Fibroblast of lung (primary cell): ENCODE results near the gene CD1D. TPM values are rescaled to one million over a fixed set of nuclear protein-coding genes. Genes with fewer than 3 reads are reported as not detected.
A peak's percentile ranks its signal among the peaks of the same experiment; 100 is the strongest.

ENCODE experiments used
- DNase-seq, 2 donors: peaks; one replicate each; pipeline versions ENCODE4 v3.0.0 to v3.0.0-alpha.2; 2010; ENCODE audit warnings: low read depth in 2 of 2
- H2AFZ ChIP-seq: 2 replicates; pipeline ENCODE4 v1.5.1; 2012; ENCODE audit warnings: low read length, control low read depth, inconsistent platforms
- H3K27ac ChIP-seq: 2 replicates; pipeline ENCODE4 v1.5.1; 2011; ENCODE audit warnings: low read length, control low read depth; ENCODE audit not compliant: insufficient read depth
- H3K27me3 ChIP-seq: 2 replicates; pipeline ENCODE4 v1.5.1; 2011; ENCODE audit warnings: mild to moderate bottlenecking, low read length; ENCODE audit not compliant: control insufficient read depth, insufficient read depth
- H3K36me3 ChIP-seq: 2 replicates; pipeline ENCODE4 v1.5.1; 2011; ENCODE audit warnings: low read length; ENCODE audit not compliant: control insufficient read depth, insufficient read depth
- H3K4me1 ChIP-seq: 2 replicates; pipeline ENCODE4 v1.5.1; 2011; ENCODE audit warnings: low read length; ENCODE audit not compliant: control insufficient read depth, insufficient read depth; ENCODE audit errors: extremely low read depth
- H3K4me2 ChIP-seq: 2 replicates; pipeline ENCODE4 v1.5.1; 2011; ENCODE audit warnings: low read length, control low read depth; ENCODE audit not compliant: insufficient read depth; ENCODE audit errors: extremely low read depth
- H3K4me3 ChIP-seq, 4 experiments: fragments of 200-600 bp in 1 of 4; sonication (generic) in 1 of 4; replicated peaks in 1 of 4; 2 replicates each; pipeline ENCODE4 v1.5.1; 2011 to 2016; ENCODE audit warnings: low read length in 4 of 4, low read depth in 3 of 4, mild to moderate bottlenecking in 3 of 4, control low read depth in 2 of 4, inconsistent platforms in 1 of 4, mixed read lengths in 1 of 4; ENCODE audit not compliant: insufficient read depth in 1 of 4; ENCODE audit errors: control extremely low read depth in 1 of 4
- H3K79me2 ChIP-seq: 2 replicates; pipeline ENCODE4 v1.5.1; 2012; ENCODE audit warnings: mild to moderate bottlenecking, low read length, inconsistent platforms; ENCODE audit not compliant: control insufficient read depth, insufficient read depth
- H3K9ac ChIP-seq: 2 replicates; pipeline ENCODE4 v1.5.1; 2011; ENCODE audit warnings: mild to moderate bottlenecking, low read length, control low read depth; ENCODE audit not compliant: insufficient read depth
- H3K9me3 ChIP-seq: 2 replicates; pipeline ENCODE4 v1.5.1; 2012; ENCODE audit warnings: low read depth, low read length; ENCODE audit not compliant: control insufficient read depth, insufficient read depth
- H4K20me1 ChIP-seq: 2 replicates; pipeline ENCODE4 v1.5.1; 2011; ENCODE audit warnings: low read length; ENCODE audit not compliant: control insufficient read depth, insufficient read depth; ENCODE audit errors: extremely low read depth
- EZH2 ChIP-seq: IDR thresholded peaks from 2 replicates; pipeline ENCODE4 v1.5.1; 2012; ENCODE audit warnings: low read length, control low read depth, mild to moderate bottlenecking; ENCODE audit errors: missing control alignments
- polyA plus RNA-seq, 2 donors: library from polyadenylated mRNA; depleted of rRNA in 1 of 2; stranded (reverse) in 1 of 2; unstranded in 1 of 2; fragments of >200 nt; gene quantifications; 2 replicates each; pipeline ENCODE4 v1.2.1, GENCODE V29; 2011 to 2012; ENCODE audit warnings: missing spikeins in 1 of 2
- total RNA-seq: library from RNA; depleted of rRNA; stranded (reverse); fragments of >200 nt; gene quantifications from 2 replicates; pipeline ENCODE4 v1.2.1, GENCODE V29; 2014
- TF ChIP-seq, protein P1 (sequence below), 2 donors: IDR thresholded peaks in 1 of 2; conservative IDR thresholded peaks in 1 of 2; 1 replicate in 1 of 2; 2 replicates in 1 of 2; pipeline ENCODE4 v1.5.1; 2011 to 2012; ENCODE audit warnings: low read length in 2 of 2, control low read depth in 1 of 2, inconsistent platforms in 1 of 2, low read depth in 1 of 2, mild to moderate bottlenecking in 1 of 2

The CD1D gene
- total and polyA plus RNA-seq, 2 donors (not counting 1 experiment from before 2014, with no cell fraction given): 0.66 TPM; not detected in 1

DNA sequence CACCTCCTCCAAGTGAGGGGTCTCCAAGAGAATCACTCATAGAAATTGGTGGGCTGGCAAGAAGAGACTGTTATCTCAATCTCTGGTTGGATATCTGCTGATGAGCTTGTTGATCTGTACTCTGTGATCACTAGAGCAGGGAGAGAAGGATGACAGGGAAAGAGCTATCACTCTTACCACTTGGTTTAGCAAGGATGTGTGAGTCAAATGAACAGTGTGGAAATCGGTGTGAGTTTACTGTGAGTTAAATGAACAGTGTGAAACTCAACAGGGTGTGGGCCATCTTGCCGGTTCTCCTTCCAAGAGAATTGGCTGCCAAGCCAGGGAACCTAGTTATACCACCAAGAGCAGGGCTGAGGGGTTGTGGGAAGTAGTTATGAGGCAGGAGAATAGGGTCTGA is 33.3 kb upstream of the CD1D start:
- Histone ChIP-seq H3K27me3 (no peaks in the 10 kb centered on the region), H3K4me3 (no peak overlapping the region), H3K79me2 (no peaks in the 10 kb centered on the region), H4K20me1 (no peaks in the 10 kb centered on the region), H3K4me1 (no peaks in the 10 kb centered on the region), H3K9ac (no peak overlapping the region), H3K36me3 (no peaks in the 10 kb centered on the region), H3K27ac (no peak overlapping the region), H3K4me2 (no peak overlapping the region), H2AFZ (no peak overlapping the region), H3K9me3 (no peaks in the 10 kb centered on the region)
- TF ChIP-seq EZH2: no peak
- TF ChIP-seq, protein P1, sequence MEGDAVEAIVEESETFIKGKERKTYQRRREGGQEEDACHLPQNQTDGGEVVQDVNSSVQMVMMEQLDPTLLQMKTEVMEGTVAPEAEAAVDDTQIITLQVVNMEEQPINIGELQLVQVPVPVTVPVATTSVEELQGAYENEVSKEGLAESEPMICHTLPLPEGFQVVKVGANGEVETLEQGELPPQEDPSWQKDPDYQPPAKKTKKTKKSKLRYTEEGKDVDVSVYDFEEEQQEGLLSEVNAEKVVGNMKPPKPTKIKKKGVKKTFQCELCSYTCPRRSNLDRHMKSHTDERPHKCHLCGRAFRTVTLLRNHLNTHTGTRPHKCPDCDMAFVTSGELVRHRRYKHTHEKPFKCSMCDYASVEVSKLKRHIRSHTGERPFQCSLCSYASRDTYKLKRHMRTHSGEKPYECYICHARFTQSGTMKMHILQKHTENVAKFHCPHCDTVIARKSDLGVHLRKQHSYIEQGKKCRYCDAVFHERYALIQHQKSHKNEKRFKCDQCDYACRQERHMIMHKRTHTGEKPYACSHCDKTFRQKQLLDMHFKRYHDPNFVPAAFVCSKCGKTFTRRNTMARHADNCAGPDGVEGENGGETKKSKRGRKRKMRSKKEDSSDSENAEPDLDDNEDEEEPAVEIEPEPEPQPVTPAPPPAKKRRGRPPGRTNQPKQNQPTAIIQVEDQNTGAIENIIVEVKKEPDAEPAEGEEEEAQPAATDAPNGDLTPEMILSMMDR (conservative IDR thresholded peaks at IDR 0.05 in 1 of 2, IDR thresholded peaks at IDR 0.05 in 1 of 2; ENCODE audit: low read depth in 1 of 2, low read length in 2 of 2): no peak
- no peak for DNase-seq

DNA sequence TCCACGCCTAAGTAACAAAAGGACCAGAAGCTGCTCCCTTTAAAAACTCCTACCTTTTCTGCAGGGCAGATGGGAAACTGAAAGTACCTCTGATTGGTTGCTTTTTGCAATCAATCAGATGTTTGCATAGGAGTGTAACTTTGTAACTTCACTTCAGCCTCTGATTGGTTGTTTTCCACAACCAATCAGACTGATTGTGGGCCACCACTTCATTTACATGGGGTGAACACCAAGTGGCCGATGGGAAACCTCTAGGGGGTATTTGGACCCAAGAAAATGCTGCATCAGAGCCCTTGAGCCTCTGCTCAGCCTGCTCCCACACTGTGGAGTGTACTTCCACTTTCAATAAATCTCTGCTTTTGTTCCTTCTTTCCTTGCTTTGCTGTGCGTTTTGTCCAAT is 32.8 kb upstream of the CD1D start:
- Histone ChIP-seq H3K4me1 (no peaks in the 10 kb centered on the region), H3K9ac (no peak overlapping the region), H3K36me3 (no peaks in the 10 kb centered on the region), H3K27me3 (no peaks in the 10 kb centered on the region), H4K20me1 (no peaks in the 10 kb centered on the region), H3K27ac (no peak overlapping the region), H3K4me3 (no peak overlapping the region), H2AFZ (no peak overlapping the region), H3K4me2 (no peak overlapping the region), H3K79me2 (no peaks in the 10 kb centered on the region), H3K9me3 (no peaks in the 10 kb centered on the region)
- no peak for DNase-seq
- no peak for TF ChIP-seq EZH2
- TF ChIP-seq, protein P1 (conservative IDR thresholded peaks at IDR 0.05 in 1 of 2, IDR thresholded peaks at IDR 0.05 in 1 of 2; ENCODE audit: low read depth in 1 of 2, low read length in 2 of 2): no peak

DNA sequence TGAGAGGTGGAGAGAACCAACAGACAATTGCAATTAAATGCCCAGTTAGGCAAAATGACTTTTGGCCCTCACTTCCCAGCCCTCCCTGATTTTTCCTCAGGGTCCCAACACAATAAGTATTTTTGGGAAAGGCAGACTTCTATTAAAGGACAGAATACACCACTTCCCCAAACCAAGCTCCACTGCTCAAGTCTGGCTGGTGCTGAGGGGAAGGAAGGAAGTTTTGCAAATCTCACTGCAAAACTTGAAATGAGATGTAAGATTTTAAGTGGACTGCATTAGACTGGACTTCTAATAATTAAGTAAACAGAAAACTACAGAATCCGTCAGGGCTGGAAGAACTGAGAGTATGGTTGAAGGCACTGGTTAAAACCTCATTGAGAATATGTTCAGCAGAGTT is 32.2 kb upstream of the CD1D start:
- DNase-seq: no peak

More for the DNA sequence above, 32.2 kb upstream of the CD1D start:
- no peak overlapping the region for H3K4me2 ChIP-seq
- H3K27ac ChIP-seq: no peak overlapping the region
- H3K4me3 ChIP-seq: no peak overlapping the region
- H3K9ac ChIP-seq: no peak overlapping the region
- H4K20me1 ChIP-seq: no peaks in the 10 kb centered on the region
- TF ChIP-seq, protein P1 (conservative IDR thresholded peaks at IDR 0.05 in 1 of 2, IDR thresholded peaks at IDR 0.05 in 1 of 2; ENCODE audit: low read depth in 1 of 2, low read length in 2 of 2): no peak
- H3K79me2 ChIP-seq: no peaks in the 10 kb centered on the region
- H3K27me3 ChIP-seq: no peaks in the 10 kb centered on the region
- no peaks in the 10 kb centered on the region for H3K4me1 ChIP-seq
- H3K9me3 ChIP-seq: no peaks in the 10 kb centered on the region
- no peaks in the 10 kb centered on the region for H3K36me3 ChIP-seq
- peak overlapping the region; percentile 92 for H2AFZ ChIP-seq
